Body of pancreas (tissue), 4 donors: ENCODE data around the gene CLCA4.

Experiments used
- CTCF ChIP-seq, 7 experiments: fragments of 450-650 bp in 4 of 7; fragments of 200-600 bp in 3 of 7; sonication (generic) in 3 of 7; IDR thresholded peaks; one replicate each; pipeline ENCODE4 v1.5.1; 2016 to 2019; ENCODE audit warnings: antibody characterized with exemption in 7 of 7
- POLR2A ChIP-seq, 3 donors: fragments of 450-650 bp; IDR thresholded peaks; one replicate each; pipeline ENCODE4 v1.6.1; 2016; ENCODE audit warnings: antibody characterized with exemption in 3 of 3, mild to moderate bottlenecking in 2 of 3

- TF ChIP-seq CTCF (IDR thresholded peaks at IDR 0.05) (no peak), POLR2A (IDR thresholded peaks at IDR 0.05) (no peak)
Observed at GRCh38 chr1:86563849-86564248, 17.0 kb downstream of the CLCA4 start.
